ENCODE data around the gene MCAM. TPM values are rescaled to one million over a fixed set of nuclear protein-coding genes. Genes with fewer than 3 reads are reported as not detected.

The MCAM gene
- polyA plus RNA-seq, 3 donors, result not detected

DNA sequence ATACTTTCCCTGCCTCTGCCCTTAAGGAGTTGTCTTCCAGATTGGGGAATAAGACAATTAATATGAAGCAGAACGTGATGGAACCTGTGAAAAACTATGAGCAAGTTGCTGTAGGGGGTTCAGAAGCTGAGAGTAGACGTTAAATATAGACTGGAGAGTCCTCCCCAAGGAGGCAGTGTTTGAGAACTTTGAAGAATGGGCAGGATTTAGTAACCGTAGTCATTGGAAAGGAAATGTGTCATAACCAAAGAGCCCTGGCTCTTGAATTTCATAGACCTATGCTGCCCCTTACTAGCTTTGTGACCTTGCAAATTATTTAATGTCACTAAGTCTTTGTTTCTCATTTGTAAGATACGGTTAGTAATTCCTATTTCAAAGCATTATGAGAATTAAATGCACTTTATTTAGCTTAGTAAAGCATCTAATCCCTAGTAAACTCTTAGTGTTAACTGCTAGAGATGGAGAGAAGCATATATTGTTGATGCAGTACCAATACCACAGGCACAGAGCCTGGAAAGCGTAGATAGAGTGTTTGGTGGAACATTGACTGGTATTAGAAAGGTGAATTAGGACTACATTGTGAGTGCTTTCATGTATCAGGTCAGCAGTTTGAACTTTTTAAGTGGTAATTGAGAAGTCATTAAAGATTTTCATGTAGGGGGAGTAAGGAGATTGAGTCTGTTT lies 54.1 kb downstream of the MCAM start:
- H3K36me3 Mint-ChIP-seq, result peaks cover 0 to 22% of the 10 kb centered on the region in 2 donors
- H3K27me3 Mint-ChIP-seq (ENCODE audit: low read depth in 3 of 3), result no peaks in the 10 kb centered on the region
- Histone ChIP-seq H3K4me3 (replicated peaks in 1 of 3; ENCODE audit: low read depth in 2 of 3, low read length in 3 of 3) (no peak overlapping the region), H3K4me1 (ENCODE audit: control insufficient read depth in 1 of 2, insufficient read depth in 2 of 2, low read length in 2 of 2) (peaks cover 42 to 75% of the 10 kb centered on the region in 2 donors), H2AFZ (ENCODE audit: insufficient read depth, low read depth, low read length, poor library complexity, severe bottlenecking) (no peak overlapping the region), H3K27ac (ENCODE audit: low read depth in 1 of 2, low read length in 2 of 2) (peak overlapping the region in 1 of 2 donors; percentile 67), H3K79me2 (ENCODE audit: insufficient read depth, low read length) (peaks cover 100% of the 10 kb centered on the region), H3K9ac (ENCODE audit: insufficient read depth, low read length, poor library complexity, severe bottlenecking) (peak overlapping the region; percentile 15), H3K9me3 (replicated peaks in 1 of 2; ENCODE audit: control insufficient read depth in 1 of 2, insufficient read depth in 1 of 2, low read length in 2 of 2) (no peaks in the 10 kb centered on the region), H3K36me3 (replicated peaks in 1 of 2; ENCODE audit: control insufficient read depth in 1 of 2, insufficient read depth in 2 of 2, low read length in 2 of 2) (peaks cover 0 to 5% of the 10 kb centered on the region in 2 donors), H3K4me2 (replicated peaks; ENCODE audit: extremely low read depth, low read length, poor library complexity, severe bottlenecking) (peak overlapping the region; percentile 25), H3K27me3 (ENCODE audit: control insufficient read depth in 2 of 2, insufficient read depth in 2 of 2, low read length in 2 of 2) (no peaks in the 10 kb centered on the region), H4K20me1 (ENCODE audit: insufficient read depth, low read length) (peaks cover 100% of the 10 kb centered on the region)
- no peaks in the 10 kb centered on the region for H3K9me3 Mint-ChIP-seq
- H3K27ac Mint-ChIP-seq, result no peak overlapping the region
- TF ChIP-seq, protein P1, sequence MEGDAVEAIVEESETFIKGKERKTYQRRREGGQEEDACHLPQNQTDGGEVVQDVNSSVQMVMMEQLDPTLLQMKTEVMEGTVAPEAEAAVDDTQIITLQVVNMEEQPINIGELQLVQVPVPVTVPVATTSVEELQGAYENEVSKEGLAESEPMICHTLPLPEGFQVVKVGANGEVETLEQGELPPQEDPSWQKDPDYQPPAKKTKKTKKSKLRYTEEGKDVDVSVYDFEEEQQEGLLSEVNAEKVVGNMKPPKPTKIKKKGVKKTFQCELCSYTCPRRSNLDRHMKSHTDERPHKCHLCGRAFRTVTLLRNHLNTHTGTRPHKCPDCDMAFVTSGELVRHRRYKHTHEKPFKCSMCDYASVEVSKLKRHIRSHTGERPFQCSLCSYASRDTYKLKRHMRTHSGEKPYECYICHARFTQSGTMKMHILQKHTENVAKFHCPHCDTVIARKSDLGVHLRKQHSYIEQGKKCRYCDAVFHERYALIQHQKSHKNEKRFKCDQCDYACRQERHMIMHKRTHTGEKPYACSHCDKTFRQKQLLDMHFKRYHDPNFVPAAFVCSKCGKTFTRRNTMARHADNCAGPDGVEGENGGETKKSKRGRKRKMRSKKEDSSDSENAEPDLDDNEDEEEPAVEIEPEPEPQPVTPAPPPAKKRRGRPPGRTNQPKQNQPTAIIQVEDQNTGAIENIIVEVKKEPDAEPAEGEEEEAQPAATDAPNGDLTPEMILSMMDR (IDR thresholded peaks at IDR 0.05), result peak; percentile 20
- peaks cover 41% of the 10 kb centered on the region for H3K4me1 Mint-ChIP-seq
- peak; percentile 10 to 38 (median 30) for DNase-seq
- H3K4me3 Mint-ChIP-seq, result no peak overlapping the region
- WGBS (ENCODE audit: insufficient coverage), result 30% methylated on average over 3 of the region's 5 CpGs
- intact Hi-C loops (cut with micrococcal nuclease), result no loop called here

DNA sequence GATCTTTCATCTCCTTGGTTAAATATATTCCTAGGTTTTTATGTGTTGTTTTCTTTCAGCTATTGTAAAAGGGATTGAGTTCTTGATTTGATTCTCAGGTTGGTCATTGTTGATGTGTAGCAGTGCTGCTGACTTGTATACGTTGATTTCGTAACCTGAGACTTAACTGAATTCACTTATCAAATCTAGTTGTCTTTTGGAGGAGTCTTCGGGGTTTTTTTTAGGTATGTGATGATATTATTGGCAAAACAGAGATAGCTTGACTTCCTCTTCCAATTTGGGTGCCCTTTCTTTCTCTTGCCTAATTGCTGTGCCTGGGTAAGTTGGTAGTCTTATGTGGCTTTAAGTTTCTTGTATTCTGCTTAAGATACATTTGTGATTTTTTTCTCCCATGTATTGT lies 57.9 kb downstream of the MCAM start:
- H3K36me3 Mint-ChIP-seq, result peaks cover 6 to 12% of the 10 kb centered on the region in 2 donors
- Histone ChIP-seq H3K27ac (ENCODE audit: low read depth in 1 of 2, low read length in 2 of 2) (peak overlapping the region in 1 of 2 donors; percentile 60), H3K9me3 (replicated peaks in 1 of 2; ENCODE audit: control insufficient read depth in 1 of 2, insufficient read depth in 1 of 2, low read length in 2 of 2) (no peaks in the 10 kb centered on the region), H3K79me2 (ENCODE audit: insufficient read depth, low read length) (peaks cover 100% of the 10 kb centered on the region), H4K20me1 (ENCODE audit: insufficient read depth, low read length) (peaks cover 100% of the 10 kb centered on the region), H3K27me3 (ENCODE audit: control insufficient read depth in 2 of 2, insufficient read depth in 2 of 2, low read length in 2 of 2) (no peaks in the 10 kb centered on the region), H3K4me1 (ENCODE audit: control insufficient read depth in 1 of 2, insufficient read depth in 2 of 2, low read length in 2 of 2) (peaks cover 32 to 64% of the 10 kb centered on the region in 2 donors), H3K9ac (ENCODE audit: insufficient read depth, low read length, poor library complexity, severe bottlenecking) (no peak overlapping the region), H3K4me3 (replicated peaks in 1 of 3; ENCODE audit: low read depth in 2 of 3, low read length in 3 of 3) (no peak overlapping the region), H3K36me3 (replicated peaks in 1 of 2; ENCODE audit: control insufficient read depth in 1 of 2, insufficient read depth in 2 of 2, low read length in 2 of 2) (peaks cover 5 to 13% of the 10 kb centered on the region in 2 donors), H3K4me2 (replicated peaks; ENCODE audit: extremely low read depth, low read length, poor library complexity, severe bottlenecking) (no peak overlapping the region), H2AFZ (ENCODE audit: insufficient read depth, low read depth, low read length, poor library complexity, severe bottlenecking) (no peak overlapping the region)
- TF ChIP-seq, protein P1 (IDR thresholded peaks at IDR 0.05), result no peak
- intact Hi-C loops (cut with micrococcal nuclease), result no loop called here
- no CpG with 5 or more reads among the region's 3 CpGs for WGBS (ENCODE audit: insufficient coverage)
- no peak overlapping the region for H3K4me3 Mint-ChIP-seq
- no peaks in the 10 kb centered on the region for H3K9me3 Mint-ChIP-seq
- H3K27me3 Mint-ChIP-seq (ENCODE audit: low read depth in 3 of 3), result no peaks in the 10 kb centered on the region
- peaks cover 37% of the 10 kb centered on the region for H3K4me1 Mint-ChIP-seq
- peak overlapping the region in 6 of 7 donors; percentile 1 to 76 (median 17) for H3K27ac Mint-ChIP-seq
- DNase-seq, result peak in 1 of 3 donors; percentile 4

Small RNAs within 50 kb of the gene (small RNA-seq; reads per million reads assigned to genes)
- gene RF01225 (ENCODE audit: insufficient read length, low read depth) (not detected), gene RNU6-262P (ENCODE audit: insufficient read length, low read depth) (not detected)

Other genes with a start within 250 kb of the MCAM start
- 10 to 100 TPM; 28.6 to 56.6 (median 43.3) TPM for gene VPS11, start 249.3 kb downstream of the MCAM start, polyA plus RNA-seq
- gene HMBS, start 232.2 kb downstream of the MCAM start, polyA plus RNA-seq, result 10 to 100 TPM; 21.1 to 26.4 (median 25.2) TPM
- 10 to 100 TPM; 37.0 to 54.2 (median 39.7) TPM for gene DPAGT1, start 215.3 kb downstream of the MCAM start, polyA plus RNA-seq
- 10 to 100 TPM in 1 of 3 donors, 1 to 10 TPM in 2; 3.8 to 60.2 (median 6.4) TPM for gene C2CD2L, start 209.8 kb downstream of the MCAM start, polyA plus RNA-seq
- 10 to 100 TPM in 1 of 3 donors, 1 to 10 TPM in 2; 8.0 to 43.0 (median 8.6) TPM for gene HINFP, start 195.6 kb downstream of the MCAM start, polyA plus RNA-seq
- gene ABCG4, start 168.1 kb downstream of the MCAM start, polyA plus RNA-seq, result under 1 TPM in 1 of 3 donors, not detected in 2; 0.04 TPM
- 10 to 100 TPM; 13.7 to 15.5 (median 14.2) TPM for gene NLRX1, start 148.4 kb downstream of the MCAM start, polyA plus RNA-seq
- under 1 TPM in 2 of 3 donors, not detected in 1; 0.09 to 0.47 TPM for gene NHERF4, start 131.7 kb downstream of the MCAM start, polyA plus RNA-seq
- gene CBL, start 110.8 kb downstream of the MCAM start, polyA plus RNA-seq, result 10 to 100 TPM in 2 of 3 donors, 1 to 10 TPM in 1; 7.6 to 24.0 (median 23.1) TPM
- 10 to 100 TPM in 2 of 3 donors, 1 to 10 TPM in 1; 6.8 to 27.6 (median 20.5) TPM for gene RNF26, start 17.4 kb upstream of the MCAM start, polyA plus RNA-seq
- not detected for gene C1QTNF5, start 23.8 kb upstream of the MCAM start, polyA plus RNA-seq
- not detected for gene MFRP, start 29.6 kb upstream of the MCAM start, polyA plus RNA-seq
- under 1 TPM in 1 of 3 donors, not detected in 2; 0.36 TPM for gene USP2, start 64.6 kb upstream of the MCAM start, polyA plus RNA-seq
- gene THY1, start 106.0 kb upstream of the MCAM start, polyA plus RNA-seq, result not detected

All from CD14-positive monocyte (primary cell).